A673 (cell line): Measurements from ENCODE around the gene ZNF507. TPM values are rescaled to one million over a fixed set of nuclear protein-coding genes. Genes with fewer than 3 reads are reported as not detected.

ENCODE experiments used
- Bru-seq: library from RNA; stranded (reverse); fragments of 400-500 nt; gene quantifications from one replicate; lab custom pipeline; 2021; lab: Mats Ljungman, UMichigan
- BruChase-seq, 2 experiments: library from RNA; stranded (reverse); fragments of 400-500 nt; gene quantifications; one replicate each; lab custom pipeline; 2021; lab: Mats Ljungman, UMichigan
- BruUV-seq: library from RNA; stranded (reverse); fragments of 400-500 nt; replicated peaks from 2 replicates; lab custom pipeline; 2021; lab: Mats Ljungman, UMichigan
- CTCF ChIA-PET: fragments of 300-600 bp; sonication (Branson Sonifier 250); formaldehyde crosslinking; loops from one replicate; lab custom pipeline; 2022; ENCODE audit warnings: antibody characterized with exemption; lab: Charles Lee
- POLR2A ChIA-PET: fragments of 300-600 bp; sonication (Branson Sonifier 250); formaldehyde crosslinking; loops from one replicate; lab custom pipeline; 2022; ENCODE audit warnings: antibody characterized with exemption; ENCODE audit not compliant: low non-redundant PET; lab: Charles Lee
- DNase-seq: peaks from one replicate; pipeline ENCODE4 v3.0.0-alpha.2; 2015; ENCODE audit warnings: low spot score
- H3K27ac ChIP-seq: fragments of 200-600 bp; sonication (generic); 2 replicates; pipeline ENCODE4 v1.5.1; 2016; ENCODE audit warnings: mixed run types, low read depth, mild to moderate bottlenecking, mixed read lengths, antibody characterized with exemption, low read length; ENCODE audit not compliant: poor library complexity, severe bottlenecking
- H3K27me3 ChIP-seq: fragments of 200-600 bp; sonication (generic); replicated peaks from 2 replicates; pipeline ENCODE4 v1.6.1; 2017; ENCODE audit warnings: mixed run types, low read depth, mild to moderate bottlenecking, mixed read lengths, antibody characterized with exemption, low read length; ENCODE audit not compliant: insufficient read depth, poor library complexity
- H3K36me3 ChIP-seq: fragments of 200-600 bp; sonication (generic); 2 replicates; pipeline ENCODE4 v1.6.1; 2016; ENCODE audit warnings: mixed run types, mild to moderate bottlenecking, mixed read lengths, antibody characterized with exemption, low read length; ENCODE audit not compliant: insufficient read depth, poor library complexity, severe bottlenecking
- H3K4me1 ChIP-seq: fragments of 200-600 bp; sonication (generic); 2 replicates; pipeline ENCODE4 v1.6.1; 2017; ENCODE audit warnings: mixed run types, mild to moderate bottlenecking, mixed read lengths, antibody characterized with exemption, low read length; ENCODE audit not compliant: insufficient read depth, poor library complexity, severe bottlenecking
- H3K4me3 ChIP-seq: fragments of 200-600 bp; sonication (generic); 2 replicates; pipeline ENCODE4 v1.5.1; 2016; ENCODE audit warnings: low read depth, mixed run types, mild to moderate bottlenecking, mixed read lengths, low read length; ENCODE audit not compliant: poor library complexity, severe bottlenecking
- H3K9me3 ChIP-seq: fragments of 200-600 bp; sonication (generic); 2 replicates; pipeline ENCODE4 v1.6.1; 2016; ENCODE audit warnings: mixed run types, low read depth, mild to moderate bottlenecking, mixed read lengths, antibody characterized with exemption, low read length; ENCODE audit not compliant: poor library complexity, severe bottlenecking
- CTCF ChIP-seq: fragments of 300-800, 200-600 bp; sonication (generic); conservative IDR thresholded peaks from 2 replicates; pipeline ENCODE4 v1.5.1; 2017; ENCODE audit warnings: low read depth, mild to moderate bottlenecking, antibody characterized with exemption, low read length, moderate library complexity, mixed read lengths
- EZH2 ChIP-seq: fragments of 200-600 bp; sonication (generic); IDR thresholded peaks from 2 replicates; pipeline ENCODE4 v1.6.1; 2017; ENCODE audit warnings: borderline replicate concordance, low read depth, mild to moderate bottlenecking, mixed read lengths, antibody characterized with exemption, low read length; ENCODE audit not compliant: poor library complexity, severe bottlenecking
- intact Hi-C: fragments of 100-400 bp; cut with micrococcal nuclease; formaldehyde crosslinking; loops from one replicate; pipeline ENCODE4 v1.10.0; 2022; ENCODE audit not compliant: unreplicated experiment
- long read RNA-seq: library from polyadenylated mRNA; stranded (forward); transcript quantifications from one replicate; pipeline ENCODE4 v2.0.0, GENCODE V29; 2022
- total RNA-seq: library from RNA; stranded (reverse); gene quantifications from 2 replicates; pipeline ENCODE4 v1.2.3, GENCODE V29; 2021

Gene ZNF507
- total RNA-seq (35.0 and 36.1 TPM in 2 replicates), Bru-seq, nascent RNA (percentile 93 among the genes with signal in this experiment), BruChase-seq, experiment 1, labeled RNA remaining after a 2-hour chase (percentile 95 among the genes with signal in this experiment), BruChase-seq, experiment 2, labeled RNA remaining after a 6-hour chase (percentile 78 among the genes with signal in this experiment)
- long read RNA-seq, full-length matches to known transcripts = 18 of 33 reads
- long read RNA-seq, partial matches to known transcripts = 9 of 33 reads
- long read RNA-seq, other reads (novel, unspliced or antisense) = 6 of 33 reads

GRCh38 chr19:32345261-32346207, at the start of gene ZNF507:
Gene ZNF507 (plus strand): TSS chr19:32345610. CDS start chr19:32352831, 7,221 bp downstream.
- TF ChIP-seq CTCF (no peak), EZH2 (no peak)
- no peaks in the 10 kb centered on the region for H3K9me3 ChIP-seq
- peaks cover 13% of the 10 kb centered on the region for H3K4me1 ChIP-seq
- H3K4me3 ChIP-seq = peak within 1 kb of the TSS; percentile 72
- no peaks in the 10 kb centered on the region for H3K27me3 ChIP-seq
- CTCF ChIA-PET = no interaction called here
- peak within 1 kb of the TSS; percentile 71 for H3K27ac ChIP-seq
- POLR2A ChIA-PET = no interaction called here
- DNase-seq = peak; percentile 91
- H3K36me3 ChIP-seq = peaks cover 30% of the 10 kb centered on the region
- BruUV-seq = TSS peak; percentile 57
- intact Hi-C loops = no loop called here

GRCh38 chr19:32296694-32297093, 48.7 kb upstream of the ZNF507 start:
- no TSS peak for BruUV-seq
- no peaks in the 10 kb centered on the region for H3K36me3 ChIP-seq
- POLR2A ChIA-PET = no interaction called here
- H3K27ac ChIP-seq = no peak overlapping the region
- H3K27me3 ChIP-seq = no peaks in the 10 kb centered on the region
- no peak overlapping the region for H3K4me3 ChIP-seq
- no peaks in the 10 kb centered on the region for H3K4me1 ChIP-seq
- intact Hi-C loops = no loop called here
- TF ChIP-seq CTCF = no peak
- TF ChIP-seq EZH2 = no peak
- no peak for DNase-seq
- CTCF ChIA-PET = no interaction called here
- no peaks in the 10 kb centered on the region for H3K9me3 ChIP-seq

- no peaks in the 10 kb centered on the region for H3K36me3 ChIP-seq
- intact Hi-C loops = no loop called here
- DNase-seq = no peak
- ChIA-PET CTCF (no interaction called here), POLR2A (no interaction called here)
- H3K4me3 ChIP-seq = no peak overlapping the region
- H3K27me3 ChIP-seq = no peaks in the 10 kb centered on the region
- H3K4me1 ChIP-seq = no peaks in the 10 kb centered on the region
- H3K9me3 ChIP-seq = peaks cover 3% of the 10 kb centered on the region
- no peak overlapping the region for H3K27ac ChIP-seq
- no TSS peak for BruUV-seq
- TF ChIP-seq EZH2 = no peak
- TF ChIP-seq CTCF = no peak
These were observed 42.6 kb upstream of the ZNF507 start for GRCh38 chr19:32302778-32303177.
